ENCODE measurements around the gene ATXN1.

DNA sequence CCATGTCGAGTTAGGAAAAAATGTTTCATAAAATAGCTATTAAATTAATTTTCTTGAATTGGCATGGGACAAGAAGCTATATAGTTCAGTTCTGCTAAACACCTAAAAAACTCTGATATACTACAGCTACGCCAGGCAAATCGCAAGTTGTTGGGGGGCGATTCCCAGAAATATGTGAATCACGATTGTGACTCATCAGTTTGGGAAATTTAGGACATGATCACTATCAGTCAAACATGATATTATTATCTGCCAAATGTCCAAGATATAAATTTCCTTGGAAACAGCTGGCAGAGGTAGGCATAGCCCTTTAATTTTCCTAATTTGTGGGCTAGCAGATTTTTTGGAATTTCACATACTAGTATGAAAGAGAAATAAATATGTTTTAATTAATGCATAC, 123.6 kb downstream of the ATXN1 start:
- TF ChIP-seq SP1 (IDR thresholded peaks at IDR 0.05) (no peak), FOXK2 (IDR thresholded peaks at IDR 0.05) (no peak), BHLHE40 (IDR thresholded peaks at IDR 0.05; ENCODE audit: borderline replicate concordance) (no peak), ARNT (IDR thresholded peaks at IDR 0.05) (no peak), TARDBP (IDR thresholded peaks at IDR 0.05) (no peak), FOXM1 (IDR thresholded peaks at IDR 0.05; ENCODE audit: borderline replicate concordance) (no peak), SUZ12 (IDR thresholded peaks at IDR 0.05) (no peak), FOXA1 (IDR thresholded peaks at IDR 0.05) (no peak), L3MBTL2 (conservative IDR thresholded peaks at IDR 0.05) (no peak), ELF4 (IDR thresholded peaks at IDR 0.05) (no peak), HDGF (IDR thresholded peaks at IDR 0.05; ENCODE audit: borderline replicate concordance) (no peak)
- TF ChIP-seq, protein P1, sequence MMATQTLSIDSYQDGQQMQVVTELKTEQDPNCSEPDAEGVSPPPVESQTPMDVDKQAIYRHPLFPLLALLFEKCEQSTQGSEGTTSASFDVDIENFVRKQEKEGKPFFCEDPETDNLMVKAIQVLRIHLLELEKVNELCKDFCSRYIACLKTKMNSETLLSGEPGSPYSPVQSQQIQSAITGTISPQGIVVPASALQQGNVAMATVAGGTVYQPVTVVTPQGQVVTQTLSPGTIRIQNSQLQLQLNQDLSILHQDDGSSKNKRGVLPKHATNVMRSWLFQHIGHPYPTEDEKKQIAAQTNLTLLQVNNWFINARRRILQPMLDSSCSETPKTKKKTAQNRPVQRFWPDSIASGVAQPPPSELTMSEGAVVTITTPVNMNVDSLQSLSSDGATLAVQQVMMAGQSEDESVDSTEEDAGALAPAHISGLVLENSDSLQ (IDR thresholded peaks at IDR 0.05): no peak

All from HEK293T (cell line).